Choroid plexus epithelial cell (primary cell): Measurements from ENCODE around the gene APOL2.
"Not testable (repeated sequence)": the region's sequence is repeated elsewhere in the genome, so short reads cannot be mapped to it uniquely, and the experiment has no call there.

Source experiments
- DNase-seq: peaks from one replicate; pipeline ENCODE4 v3.0.0-alpha.2; 2010; ENCODE audit warnings: low read depth
- H3K4me3 ChIP-seq: 2 replicates; pipeline ENCODE4 v1.5.1; 2011; ENCODE audit warnings: low read depth, mild to moderate bottlenecking, control low read depth, low read length, moderate library complexity
- TF ChIP-seq, protein P1 (sequence below): conservative IDR thresholded peaks from 2 replicates; pipeline ENCODE4 v1.5.1; 2011; ENCODE audit warnings: low read depth, mild to moderate bottlenecking, control low read depth, inconsistent platforms, low read length, moderate library complexity

The APOL2 gene

DNA sequence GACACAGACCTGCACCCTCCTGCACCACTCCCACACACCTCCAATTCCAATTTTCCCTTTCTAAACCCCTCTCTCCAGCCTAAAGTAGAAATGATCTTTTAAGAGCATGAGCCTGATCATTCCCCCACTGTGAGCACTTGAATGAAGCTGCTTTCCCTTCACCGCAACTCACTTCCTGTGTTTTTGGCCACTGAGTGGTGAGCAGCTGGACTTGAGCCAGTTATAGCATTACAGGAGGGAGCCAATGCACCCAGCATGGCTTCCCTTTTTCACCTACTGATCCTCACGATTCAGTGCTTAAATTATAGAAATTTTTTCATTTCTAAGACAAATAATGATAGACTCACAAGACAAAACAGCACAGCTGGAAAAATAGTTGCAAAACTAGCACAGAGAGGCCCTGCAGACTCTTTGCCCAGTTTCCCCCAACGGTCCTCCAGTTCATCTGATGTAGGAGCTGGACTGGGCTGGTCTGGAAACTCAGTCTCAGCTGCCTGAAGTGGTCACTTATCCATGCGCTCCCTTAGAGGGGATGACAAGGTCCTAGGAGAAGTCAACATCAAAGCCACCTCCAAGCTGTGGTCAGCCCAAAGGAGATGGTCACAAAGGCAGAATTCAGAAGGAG is 28.0 kb downstream of the APOL2 start:
- DNase-seq = peak; percentile 84
- H3K4me3 ChIP-seq = no peak overlapping the region
- TF ChIP-seq, protein P1, sequence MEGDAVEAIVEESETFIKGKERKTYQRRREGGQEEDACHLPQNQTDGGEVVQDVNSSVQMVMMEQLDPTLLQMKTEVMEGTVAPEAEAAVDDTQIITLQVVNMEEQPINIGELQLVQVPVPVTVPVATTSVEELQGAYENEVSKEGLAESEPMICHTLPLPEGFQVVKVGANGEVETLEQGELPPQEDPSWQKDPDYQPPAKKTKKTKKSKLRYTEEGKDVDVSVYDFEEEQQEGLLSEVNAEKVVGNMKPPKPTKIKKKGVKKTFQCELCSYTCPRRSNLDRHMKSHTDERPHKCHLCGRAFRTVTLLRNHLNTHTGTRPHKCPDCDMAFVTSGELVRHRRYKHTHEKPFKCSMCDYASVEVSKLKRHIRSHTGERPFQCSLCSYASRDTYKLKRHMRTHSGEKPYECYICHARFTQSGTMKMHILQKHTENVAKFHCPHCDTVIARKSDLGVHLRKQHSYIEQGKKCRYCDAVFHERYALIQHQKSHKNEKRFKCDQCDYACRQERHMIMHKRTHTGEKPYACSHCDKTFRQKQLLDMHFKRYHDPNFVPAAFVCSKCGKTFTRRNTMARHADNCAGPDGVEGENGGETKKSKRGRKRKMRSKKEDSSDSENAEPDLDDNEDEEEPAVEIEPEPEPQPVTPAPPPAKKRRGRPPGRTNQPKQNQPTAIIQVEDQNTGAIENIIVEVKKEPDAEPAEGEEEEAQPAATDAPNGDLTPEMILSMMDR = no peak

DNA sequence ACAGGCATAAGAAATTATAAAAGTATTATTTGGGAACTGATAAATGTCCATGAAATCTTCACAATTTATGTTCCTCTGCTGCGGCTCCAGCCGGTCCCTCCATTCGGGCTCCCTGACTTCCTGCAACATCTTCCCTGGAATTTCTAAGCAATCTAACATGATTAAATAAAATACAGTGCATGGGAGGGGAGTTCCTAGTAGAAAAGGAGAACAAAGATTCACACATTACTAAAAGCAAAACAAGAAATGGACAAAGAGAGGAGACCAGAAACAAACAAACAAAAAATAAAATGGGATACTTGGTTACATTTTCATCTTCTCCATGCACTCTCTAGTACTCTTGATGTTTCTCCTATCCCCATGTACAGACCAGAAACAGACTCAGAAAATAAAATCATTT is 29.1 kb downstream of the APOL2 start:
- no peak overlapping the region for H3K4me3 ChIP-seq
- DNase-seq = no peak
- TF ChIP-seq, protein P1 = no peak

DNA sequence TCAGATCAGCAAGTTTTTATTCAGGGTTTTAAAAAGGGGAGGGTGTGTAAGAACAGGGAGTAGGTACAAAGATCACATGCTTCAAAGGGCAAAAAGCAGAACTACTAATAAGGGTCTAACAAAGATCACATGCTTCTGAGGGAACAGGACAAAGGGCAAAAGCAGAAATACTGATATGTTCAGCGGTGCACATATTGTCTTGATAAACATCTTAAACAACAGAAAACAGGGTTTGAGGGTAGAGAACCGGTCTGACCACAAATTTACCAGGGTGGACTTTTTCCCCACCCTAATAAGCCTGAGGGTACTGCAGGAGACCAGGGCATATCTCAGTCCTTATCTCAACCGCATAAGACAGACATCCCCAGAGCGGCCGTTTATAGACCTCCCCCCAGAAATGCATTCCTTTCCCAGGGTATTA is 29.8 kb downstream of the APOL2 start:
- not testable (repeated sequence) for H3K4me3 ChIP-seq, DNase-seq

DNA sequence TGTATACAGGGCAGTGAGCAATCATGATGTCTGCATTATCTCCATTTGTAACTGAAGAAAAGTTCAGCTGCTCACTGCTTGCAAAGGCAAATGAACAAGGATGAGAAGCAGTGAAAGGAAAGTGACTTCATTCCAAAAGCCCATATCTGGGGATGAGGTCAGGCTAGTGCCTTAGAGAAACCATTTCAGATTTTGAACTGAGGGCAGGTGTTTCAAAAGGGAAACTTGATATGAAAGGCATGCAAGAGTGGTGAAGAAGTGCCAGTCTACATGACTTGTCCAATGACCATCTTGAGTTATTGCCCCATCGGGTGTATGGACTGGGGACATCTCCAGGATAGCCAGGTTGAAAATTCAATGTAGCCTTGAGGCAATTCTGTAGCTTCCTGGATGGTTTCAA is 30.4 kb downstream of the APOL2 start:
- TF ChIP-seq, protein P1 = no peak
- no peak overlapping the region for H3K4me3 ChIP-seq
- DNase-seq = no peak

DNA sequence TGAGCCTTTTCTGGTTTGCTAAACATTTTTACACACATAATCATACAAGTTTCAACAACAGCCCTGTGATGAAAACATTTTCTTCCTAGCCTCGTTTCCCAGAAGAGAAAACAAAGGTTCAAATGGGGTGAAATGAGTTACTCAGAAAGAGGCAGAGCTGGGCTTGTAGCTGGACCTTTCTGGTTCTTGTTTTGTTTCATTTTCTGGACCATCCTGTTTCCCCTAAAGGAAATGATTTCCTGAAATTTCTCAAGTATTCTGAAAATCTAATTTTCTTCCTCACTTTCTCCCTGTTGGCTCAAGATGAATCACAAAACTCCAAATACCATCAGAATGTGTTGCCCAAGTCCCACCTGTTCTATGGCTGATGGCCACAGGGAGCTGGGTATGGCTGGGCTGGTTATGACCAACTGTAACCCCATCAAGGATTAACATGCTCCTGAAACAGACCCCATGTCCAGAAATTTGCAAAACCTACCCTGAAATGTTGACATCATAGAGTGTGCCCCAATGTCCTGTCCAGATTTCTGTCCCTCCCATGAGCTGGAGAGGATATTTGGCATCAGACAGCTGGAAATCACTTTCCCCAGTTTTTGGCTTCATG is 31.1 kb downstream of the APOL2 start:
- TF ChIP-seq, protein P1 = no peak
- DNase-seq = no peak
- no peak overlapping the region for H3K4me3 ChIP-seq

DNA sequence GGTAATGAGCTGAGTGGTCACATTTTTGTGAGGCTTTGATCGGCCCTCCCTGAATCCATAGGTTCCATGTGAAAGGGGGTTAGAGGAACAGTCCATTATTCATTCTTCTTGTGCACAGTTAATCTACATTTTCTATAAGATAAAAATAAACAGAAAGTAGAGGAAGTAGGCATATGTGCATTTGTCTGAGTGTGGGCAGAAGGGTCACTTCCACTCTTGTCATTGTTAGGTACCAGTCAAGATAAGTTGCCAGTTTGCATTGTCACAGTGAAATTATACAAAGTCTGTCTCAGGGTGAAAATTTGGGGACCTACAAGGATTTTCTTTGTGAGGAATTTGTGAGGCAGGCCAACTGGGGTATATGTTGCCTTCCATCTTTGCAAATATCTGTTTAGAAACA is 33.1 kb downstream of the APOL2 start:
- no peak for DNase-seq
- H3K4me3 ChIP-seq = no peak overlapping the region
- TF ChIP-seq, protein P1 = no peak

DNA sequence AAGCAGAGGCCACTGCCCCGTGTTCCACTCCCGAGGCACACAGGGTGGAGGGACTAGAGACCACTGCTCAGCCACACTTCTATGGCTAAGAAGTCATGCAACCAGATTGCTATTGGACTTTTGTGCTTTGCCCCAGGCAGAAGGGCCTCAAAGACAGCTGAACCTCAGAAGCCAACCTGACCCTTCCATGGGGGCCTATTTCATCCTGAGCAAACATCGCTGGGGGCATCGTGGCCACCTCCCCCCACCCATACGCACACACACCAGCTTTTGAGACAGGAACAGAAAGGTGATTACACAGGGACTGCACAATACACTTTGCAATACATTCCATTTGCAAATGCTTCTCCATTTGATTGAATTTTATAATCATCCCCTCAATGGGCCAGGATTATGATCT is 33.8 kb downstream of the APOL2 start:
- not testable (repeated sequence) for H3K4me3 ChIP-seq, DNase-seq

DNA sequence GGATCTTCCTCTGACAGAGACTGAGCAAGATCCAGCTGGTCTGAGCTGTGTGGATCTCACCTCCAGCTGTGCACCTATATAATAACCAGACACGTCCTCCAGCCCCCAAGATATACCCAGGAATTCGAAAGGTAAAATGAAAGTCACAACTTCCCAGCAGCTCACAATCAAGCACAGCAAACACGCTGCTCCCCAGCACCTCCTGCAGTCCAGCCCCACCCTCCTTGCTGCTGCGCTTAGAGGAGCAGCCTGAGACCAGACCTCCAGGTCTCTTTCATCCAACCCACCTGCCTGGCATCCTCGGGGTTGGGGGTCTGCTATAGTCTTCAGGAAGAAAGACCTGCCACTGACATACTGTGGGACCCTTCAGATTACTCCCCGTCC is 34.7 kb downstream of the APOL2 start:
- H3K4me3 ChIP-seq = no peak overlapping the region
- TF ChIP-seq, protein P1 = no peak

More for the DNA sequence above, 34.7 kb downstream of the APOL2 start:
- no peak for DNase-seq
